ENCODE results near the gene STK32C.
"Not testable (repeated sequence)": the region's sequence is repeated elsewhere in the genome, so short reads cannot be mapped to it uniquely, and the experiment has no call there.

Gene STK32C

DNA sequence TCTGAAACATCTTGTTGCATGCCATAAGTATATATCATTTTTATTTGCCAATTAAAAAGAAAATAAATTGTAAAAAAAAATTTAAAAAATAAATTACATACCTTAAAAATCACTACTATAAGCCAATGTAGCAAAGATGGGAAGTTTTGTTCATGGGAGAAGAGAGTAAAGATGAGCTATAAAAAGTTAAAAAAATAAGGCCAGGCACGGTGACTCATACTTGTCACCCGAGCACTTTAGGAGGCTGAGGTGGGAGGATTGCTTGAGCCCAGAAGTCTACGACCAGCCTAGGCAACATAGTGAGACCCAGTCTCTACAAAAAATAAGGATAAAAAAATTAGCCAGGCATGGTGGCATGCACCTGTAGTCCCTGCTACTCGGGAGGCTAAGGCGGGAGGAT is 8.4 kb upstream of the STK32C start:
- no peak for DNase-seq

DNA sequence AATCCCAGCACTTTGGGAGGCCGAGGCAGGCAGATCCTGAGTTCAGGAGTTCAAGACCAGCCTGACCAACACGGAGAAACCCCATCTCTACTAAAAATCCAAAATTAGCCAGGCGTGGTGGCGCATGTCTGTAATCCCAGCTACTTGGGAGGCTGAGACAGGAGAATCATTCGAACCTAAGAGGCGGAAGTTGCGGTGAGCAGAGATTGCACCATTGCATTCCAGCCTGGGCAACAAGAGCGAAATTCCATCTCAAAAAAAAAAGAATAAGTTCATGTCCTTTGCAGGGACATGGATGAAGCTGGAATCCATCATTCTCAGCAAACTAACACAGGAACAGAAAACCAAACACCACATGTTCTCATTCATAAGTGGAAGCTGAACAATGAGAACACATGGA is 7.1 kb upstream of the STK32C start:
- not testable (repeated sequence) for DNase-seq

GRCh38 chr10:132314336-132314735 is 6.6 kb upstream of the STK32C start:
- DNase-seq, result no peak

DNA sequence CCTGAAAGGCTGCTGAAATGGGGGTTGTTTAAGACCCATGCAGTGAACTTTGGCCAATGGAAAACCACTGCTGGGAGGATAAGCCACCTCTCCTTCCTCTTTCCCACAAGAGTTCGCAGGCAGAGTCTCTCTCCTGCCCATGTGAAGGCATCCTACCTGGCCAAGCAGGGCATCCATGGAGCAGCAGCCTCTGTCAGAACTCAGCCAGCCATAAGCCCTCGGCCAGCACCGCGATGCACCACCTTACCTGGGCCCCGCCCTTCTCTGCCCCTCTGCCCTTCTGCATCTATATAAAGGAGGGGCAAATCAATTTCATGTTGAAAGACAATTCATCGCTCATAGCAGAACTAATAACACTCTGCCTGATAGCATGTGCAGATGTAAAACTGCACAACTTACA is 6.1 kb upstream of the STK32C start:
- no peak for DNase-seq

DNA sequence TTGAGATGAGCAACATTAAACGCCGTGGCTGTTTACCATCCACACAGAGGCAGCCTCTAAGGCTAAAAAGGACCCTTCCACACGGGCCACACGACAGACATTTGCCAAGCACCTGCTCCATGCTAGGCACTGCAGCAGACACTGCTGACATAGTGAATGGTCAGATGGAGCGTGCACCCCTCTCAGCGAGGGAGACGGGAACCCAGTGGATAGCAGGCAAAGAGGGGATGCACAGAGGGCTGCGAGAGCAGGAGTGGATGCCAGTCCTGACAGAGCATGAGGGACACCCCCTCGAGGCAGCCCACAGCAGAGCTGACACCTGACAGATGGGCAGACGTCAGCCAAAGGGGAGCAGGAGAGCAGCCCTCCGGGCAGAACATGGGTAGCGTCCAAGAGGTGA is 5.6 kb upstream of the STK32C start:
- no peak for DNase-seq

GRCh38 chr10:132311338-132311939 is 3.7 kb upstream of the STK32C start:
- no peak for DNase-seq

- DNase-seq, result no peak
Measured at GRCh38 chr10:132310701-132311337, 3.1 kb upstream of the STK32C start.

- no peak for DNase-seq
Measured at GRCh38 chr10:132309879-132310591, 2.3 kb upstream of the STK32C start.

DNA sequence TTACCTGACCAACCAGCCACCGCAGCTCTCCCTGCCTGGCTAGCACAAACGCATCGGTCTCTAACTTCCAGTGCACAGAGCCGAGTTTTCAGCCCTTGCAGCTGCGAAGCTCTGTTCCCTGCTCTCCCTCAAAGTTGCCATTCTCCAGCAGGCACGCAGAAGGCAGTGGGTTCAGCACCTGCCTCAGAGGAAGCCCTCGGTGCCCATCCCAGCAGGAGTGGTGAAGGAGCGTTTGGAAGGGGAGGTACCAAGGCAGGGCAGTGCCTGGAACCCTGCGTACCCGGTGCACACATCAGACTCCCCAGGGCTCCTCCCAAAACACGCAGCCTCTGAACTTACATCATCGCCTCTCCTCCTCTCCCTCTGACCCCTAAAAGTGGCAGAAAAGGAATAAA is 1.7 kb upstream of the STK32C start:
- DNase-seq, result no peak

DNA sequence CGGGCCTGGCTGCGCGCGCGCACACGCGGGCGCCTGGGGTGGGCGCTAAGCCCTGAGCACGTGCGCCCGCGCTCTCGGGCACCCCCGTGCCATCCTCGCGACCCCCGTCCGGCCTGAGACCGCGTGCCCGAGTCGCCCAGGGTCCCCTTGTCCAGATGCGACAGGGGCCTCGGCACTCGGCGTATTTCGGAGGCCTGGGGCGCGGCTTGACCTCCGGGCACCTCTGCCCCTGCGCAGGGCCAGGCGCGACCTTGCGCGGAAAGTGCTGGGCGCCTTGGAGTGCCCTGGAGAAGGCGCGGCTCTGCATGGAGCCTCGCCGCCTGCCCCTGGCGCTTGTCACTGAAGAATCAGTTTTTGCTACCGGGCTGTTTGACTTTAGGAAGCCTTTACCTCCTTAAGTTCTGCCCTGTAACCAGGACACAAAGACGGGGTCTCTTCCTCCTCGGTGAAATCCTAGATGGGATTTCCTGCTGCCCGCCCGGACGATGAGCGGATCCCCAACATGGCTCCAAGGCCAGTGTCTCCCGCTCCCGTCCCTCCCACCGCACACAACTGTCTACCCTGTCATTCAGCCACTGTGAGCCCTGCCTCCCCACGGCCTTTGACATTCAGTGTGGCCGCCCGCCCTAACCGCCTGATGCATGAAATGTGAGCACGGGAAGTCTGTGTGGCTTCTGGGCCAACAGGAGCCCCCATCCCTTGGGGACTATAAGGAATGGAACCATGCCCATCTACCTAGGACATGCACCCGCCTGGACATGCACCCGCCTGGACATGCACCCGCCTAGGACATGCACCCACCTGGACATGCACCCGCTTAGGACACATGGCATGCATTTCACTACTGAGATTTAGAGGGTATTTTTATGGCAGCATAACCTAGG is 1.1 kb upstream of the STK32C start:
- DNase-seq, result no peak

DNA sequence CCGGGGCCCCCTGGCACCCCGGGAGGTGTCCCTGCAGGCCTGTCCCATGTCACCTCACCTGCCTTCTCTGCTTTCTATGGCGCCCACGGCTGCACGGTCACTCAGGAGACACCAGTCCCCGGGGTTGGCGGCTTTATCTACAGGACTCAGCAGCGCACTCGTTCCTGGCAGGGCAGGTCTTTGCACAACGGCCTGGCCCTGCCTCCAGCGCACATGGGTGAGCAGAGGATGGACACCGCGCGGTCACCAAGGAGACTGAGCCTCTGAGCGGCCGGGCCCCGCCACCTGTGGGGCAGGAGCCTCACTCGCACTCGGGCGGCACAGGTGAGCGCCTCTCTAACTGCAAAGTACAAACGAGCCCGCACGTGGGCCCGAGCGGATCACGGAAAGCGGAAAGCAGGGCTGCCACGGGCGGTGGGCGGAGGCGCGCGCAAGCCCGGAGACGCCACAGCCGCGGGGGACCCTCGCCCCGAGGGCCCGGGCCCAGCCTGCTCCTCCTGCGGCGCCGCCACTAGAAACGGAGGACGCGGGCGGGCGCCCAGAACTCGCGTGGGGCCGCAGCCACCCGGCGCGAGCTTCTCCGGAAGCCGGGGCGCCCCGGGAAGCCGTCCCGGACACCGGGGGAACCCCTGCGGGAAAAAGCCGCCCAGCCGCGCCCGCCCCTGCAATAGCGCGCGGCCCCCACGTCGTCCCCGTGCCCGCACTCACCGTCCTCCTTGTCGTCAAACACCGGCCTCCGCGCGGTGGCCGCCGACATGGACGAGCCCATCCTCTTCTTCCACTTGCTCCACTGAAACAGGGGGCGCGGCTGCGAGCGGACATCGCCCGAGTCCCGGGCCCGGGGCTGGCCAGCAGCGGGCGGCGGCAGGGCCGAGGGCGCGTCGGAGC is 642 bp downstream of the STK32C start:
- no peak for DNase-seq

GRCh38 chr10:132306343-132306685 is 1.4 kb downstream of the STK32C start:
- no peak for DNase-seq

GRCh38 chr10:132305654-132306342 is 2.0 kb downstream of the STK32C start:
- no peak for DNase-seq

DNA sequence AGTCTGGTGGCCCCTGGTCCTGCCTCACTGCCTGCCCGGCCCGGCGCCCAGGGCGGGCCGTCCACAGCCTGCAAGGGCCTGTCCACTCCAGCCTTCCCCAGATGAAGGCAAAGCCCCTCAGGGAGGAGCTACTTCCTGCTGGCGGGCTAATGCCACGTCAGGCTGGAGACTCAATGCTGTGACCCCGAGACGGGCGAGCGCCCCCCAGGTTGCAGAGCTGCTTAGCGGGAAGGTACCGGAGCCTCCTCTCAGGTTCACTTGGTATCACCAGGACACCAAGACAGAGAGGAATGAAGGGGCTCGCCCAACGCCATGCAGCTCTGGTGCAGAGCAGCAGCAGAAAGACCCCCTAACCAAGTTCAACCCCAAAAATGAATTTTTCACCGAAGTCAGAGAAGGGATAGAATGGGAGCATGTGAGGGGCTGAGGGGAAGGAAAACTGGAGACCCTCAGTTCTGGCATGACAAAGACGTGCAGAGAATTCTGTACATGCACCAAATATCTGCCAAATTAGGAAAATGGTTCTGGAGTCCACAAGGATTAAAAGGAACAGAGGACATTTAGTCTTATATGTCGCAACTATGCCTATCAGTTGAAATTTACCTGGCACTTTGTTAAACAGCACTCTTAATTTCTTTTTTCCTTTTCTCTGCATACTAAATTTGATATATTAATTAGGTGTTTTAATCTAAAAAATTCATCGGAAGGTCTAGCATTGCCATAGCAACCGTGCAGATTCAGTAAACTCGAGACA is 2.8 kb downstream of the STK32C start:
- no peak for DNase-seq

DNA sequence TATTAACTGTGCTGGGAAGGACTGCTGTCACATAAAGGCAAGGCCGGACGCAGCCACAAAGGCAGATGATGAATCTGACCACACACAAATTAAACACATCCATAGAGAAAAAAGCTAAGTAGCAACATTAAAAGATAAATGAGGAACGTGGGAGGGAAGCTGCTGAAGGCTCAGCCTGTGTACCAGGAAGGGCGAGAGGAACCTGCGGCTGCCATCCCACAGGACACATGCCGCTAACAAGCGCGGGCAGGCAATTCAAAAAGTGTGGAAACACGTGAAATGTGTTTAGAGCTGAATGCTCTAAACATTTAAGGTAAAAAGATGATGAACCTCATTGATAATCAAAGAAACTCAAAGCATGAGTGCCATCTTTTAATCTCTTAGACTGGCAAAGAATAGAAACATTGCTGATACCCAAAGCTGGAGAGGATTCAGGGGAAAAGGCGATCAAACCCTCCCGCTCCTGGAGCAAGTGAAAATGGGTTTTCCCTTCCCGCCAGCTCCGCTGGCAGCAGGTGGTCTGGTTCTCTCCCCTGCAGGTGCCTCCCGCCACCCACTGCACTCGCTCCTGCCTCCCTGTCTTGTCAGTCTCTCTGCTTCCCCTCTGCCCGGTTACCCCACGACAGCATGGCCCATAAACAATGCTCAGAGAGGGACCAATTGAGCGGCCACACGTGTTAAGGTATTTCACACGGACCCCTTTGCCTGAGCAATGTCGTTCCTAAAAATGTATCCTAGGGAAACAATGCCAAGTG is 4.2 kb downstream of the STK32C start:
- no peak for DNase-seq

- no peak for DNase-seq
Measured at GRCh38 chr10:132302421-132303310, 5.1 kb downstream of the STK32C start.

- DNase-seq, result no peak
Measured at GRCh38 chr10:132301371-132302330, 6.1 kb downstream of the STK32C start.

- no peak for DNase-seq
Measured at GRCh38 chr10:132300582-132300981, 7.2 kb downstream of the STK32C start.

Data from NCI-H1694 (cell line).